Retinal pigment epithelial cell (primary cell): ENCODE results near the gene LRRC56.

ENCODE experiments used
- DNase-seq: peaks from one replicate; pipeline ENCODE4 v3.0.0-alpha.2; 2010; ENCODE audit warnings: low read depth
- H3K4me3 ChIP-seq: 2 replicates; pipeline ENCODE4 v1.5.1; 2011; ENCODE audit warnings: mild to moderate bottlenecking, low read length, control low read depth, moderate library complexity
- CTCF ChIP-seq: conservative IDR thresholded peaks from 2 replicates; pipeline ENCODE4 v1.5.1; 2011; ENCODE audit warnings: low read depth, low read length, control low read depth, inconsistent platforms

LRRC56 gene

DNA sequence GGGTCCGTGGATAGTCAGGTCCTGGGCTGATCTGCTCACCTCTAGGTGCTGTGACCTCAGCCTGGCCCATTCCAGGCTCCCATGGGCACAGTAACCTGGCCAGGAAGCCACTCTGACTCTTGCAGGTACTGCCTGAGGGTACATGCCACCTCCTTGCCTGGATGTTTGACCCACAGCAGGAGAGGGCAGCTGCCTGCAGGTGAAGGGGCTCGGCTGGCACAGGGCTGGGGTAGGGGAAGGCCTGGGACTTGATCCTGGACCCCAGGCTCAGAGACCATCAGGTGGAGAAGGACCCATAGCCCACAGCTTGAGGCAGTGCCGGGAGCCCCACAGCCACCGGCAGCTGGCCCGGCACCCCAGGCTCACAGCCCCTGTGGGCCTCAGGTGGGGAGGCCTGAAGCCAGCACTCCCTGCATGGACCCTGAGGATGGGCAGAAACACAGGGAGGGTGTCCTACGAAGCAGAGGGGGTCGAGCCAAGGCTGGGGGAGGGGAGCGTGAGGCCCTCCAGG lies 2.7 kb downstream of the LRRC56 start:
- no peak for DNase-seq
- H3K4me3 ChIP-seq, result no peak overlapping the region
- TF ChIP-seq CTCF, result no peak

- no peak overlapping the region for H3K4me3 ChIP-seq
- no peak for DNase-seq
- no peak for TF ChIP-seq CTCF
Measured at GRCh38 chr11:540583-541432, 3.5 kb downstream of the LRRC56 start.

DNA sequence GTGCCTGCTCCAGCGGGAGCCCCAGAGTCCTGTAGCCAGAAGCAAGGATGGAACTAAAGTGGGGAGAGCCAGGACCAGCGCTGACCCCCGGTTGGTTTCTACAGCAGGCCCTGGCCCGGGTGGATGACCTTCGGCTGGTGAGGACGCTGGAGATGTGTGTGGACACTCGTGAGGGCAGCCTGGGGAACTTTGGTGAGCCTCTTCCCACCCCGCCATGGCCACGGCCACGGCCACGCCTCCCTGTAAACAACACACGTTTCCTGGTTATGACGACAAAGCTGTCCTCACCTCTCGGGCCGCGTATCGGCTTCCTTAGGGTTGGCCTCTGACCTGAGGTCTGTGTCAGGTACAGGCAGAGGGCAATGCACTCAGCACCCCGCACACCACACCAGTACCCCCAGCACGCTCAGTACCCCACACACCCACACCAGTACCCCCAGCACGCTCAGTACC lies 4.1 kb downstream of the LRRC56 start:
- TF ChIP-seq CTCF, result no peak
- no peak overlapping the region for H3K4me3 ChIP-seq
- DNase-seq, result no peak

DNA sequence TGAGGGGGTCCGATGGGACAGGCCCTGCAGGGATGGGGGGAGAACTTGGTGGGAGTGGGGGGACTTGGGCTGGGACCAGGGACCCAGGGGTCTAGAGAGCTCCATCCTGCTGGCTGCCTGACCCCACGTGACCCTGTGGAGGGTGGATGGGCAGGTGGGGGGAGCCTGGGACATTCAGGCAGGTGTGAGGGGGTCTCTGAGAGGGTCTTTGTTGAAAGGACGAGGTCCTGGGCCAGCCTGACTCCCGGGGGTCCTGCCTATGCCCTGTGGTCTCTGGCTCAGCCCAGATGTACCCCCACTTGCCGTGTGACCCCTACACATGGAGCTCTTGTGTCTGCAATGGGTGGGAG lies 7.5 kb downstream of the LRRC56 start:
- H3K4me3 ChIP-seq, result no peak overlapping the region
- TF ChIP-seq CTCF, result no peak

GRCh38 chr11:545171-545570 lies 7.8 kb downstream of the LRRC56 start:
- no peak overlapping the region for H3K4me3 ChIP-seq
- TF ChIP-seq CTCF, result no peak
- DNase-seq, result no peak

More for the DNA sequence above, 7.5 kb downstream of the LRRC56 start:
- DNase-seq, result no peak

- TF ChIP-seq CTCF, result no peak
- DNase-seq, result no peak
- no peak overlapping the region for H3K4me3 ChIP-seq
Measured at GRCh38 chr11:548700-549603, 11.6 kb downstream of the LRRC56 start.
